GM12891 (cell line): ENCODE results near the gene GRHL1.

Experiments used
- POLR2A ChIP-seq: IDR thresholded peaks from 2 replicates; pipeline ENCODE4 v1.6.1; 2011; ENCODE audit warnings: low read depth, low read length, control low read depth
- TAF1 ChIP-seq: IDR thresholded peaks from 2 replicates; pipeline ENCODE4 v1.6.1; 2011; ENCODE audit warnings: low read depth, low read length, control low read depth

GRCh38 chr2:10008809-10009176, 57.3 kb downstream of the GRHL1 start:
- TF ChIP-seq TAF1 (no peak), POLR2A (no peak)
